Parathyroid adenoma (tissue), 2 donors: Measurements from ENCODE around the gene DPYD.

ENCODE experiments used
- H2AFZ ChIP-seq: fragments of 300-600 bp; sonication (generic); one replicate; pipeline ENCODE4 v1.7.0; 2017; ENCODE audit warnings: antibody characterized with exemption, mild to moderate bottlenecking
- H3K27ac ChIP-seq: fragments of 300-600 bp; sonication (generic); one replicate; pipeline ENCODE4 v1.7.0; 2017
- H3K27me3 ChIP-seq: fragments of 300-600 bp; sonication (generic); one replicate; pipeline ENCODE4 v1.7.0; 2017; ENCODE audit warnings: low read length; ENCODE audit not compliant: control insufficient read depth, insufficient read depth
- H3K36me3 ChIP-seq: fragments of 300-600 bp; sonication (generic); one replicate; pipeline ENCODE4 v1.7.0; 2017; ENCODE audit warnings: low read length; ENCODE audit not compliant: control insufficient read depth, insufficient read depth
- H3K4me1 ChIP-seq: fragments of 300-600 bp; sonication (generic); one replicate; pipeline ENCODE4 v1.7.0; 2017; ENCODE audit warnings: control low read depth
- H3K4me2 ChIP-seq: fragments of 300-600 bp; sonication (generic); one replicate; pipeline ENCODE4 v1.7.0; 2017; ENCODE audit warnings: low read length
- H3K4me3 ChIP-seq: fragments of 300-600 bp; sonication (generic); one replicate; pipeline ENCODE4 v1.7.0; 2017; ENCODE audit warnings: low read depth, low read length
- H3K79me2 ChIP-seq: fragments of 300-600 bp; sonication (generic); one replicate; pipeline ENCODE4 v1.7.0; 2017; ENCODE audit warnings: control low read depth
- H3K9ac ChIP-seq: fragments of 300-600 bp; sonication (generic); one replicate; pipeline ENCODE4 v1.7.0; 2017; ENCODE audit warnings: mild to moderate bottlenecking
- H3K9me3 ChIP-seq: fragments of 300-600 bp; sonication (generic); one replicate; pipeline ENCODE4 v1.7.0; 2017; ENCODE audit warnings: low read length; ENCODE audit not compliant: control insufficient read depth
- TF ChIP-seq, protein P1 (sequence below): fragments of 300-600 bp; sonication (generic); IDR thresholded peaks from one replicate; pipeline ENCODE4 v1.7.0; 2017; ENCODE audit warnings: antibody characterized with exemption, mild to moderate bottlenecking
- donor health status: primary hyperparathyroidism.

The DPYD gene

GRCh38 chr1:97041026-97041425 lies 879.8 kb downstream of the DPYD start:
- Histone ChIP-seq H3K4me1 (no peaks in the 10 kb centered on the region), H3K4me2 (no peak overlapping the region), H3K4me3 (no peak overlapping the region), H3K79me2 (no peaks in the 10 kb centered on the region), H3K9ac (no peak overlapping the region), H3K36me3 (no peaks in the 10 kb centered on the region), H3K27me3 (no peaks in the 10 kb centered on the region), H3K27ac (no peak overlapping the region), H3K9me3 (no peaks in the 10 kb centered on the region), H2AFZ (no peak overlapping the region)
- TF ChIP-seq, protein P1, sequence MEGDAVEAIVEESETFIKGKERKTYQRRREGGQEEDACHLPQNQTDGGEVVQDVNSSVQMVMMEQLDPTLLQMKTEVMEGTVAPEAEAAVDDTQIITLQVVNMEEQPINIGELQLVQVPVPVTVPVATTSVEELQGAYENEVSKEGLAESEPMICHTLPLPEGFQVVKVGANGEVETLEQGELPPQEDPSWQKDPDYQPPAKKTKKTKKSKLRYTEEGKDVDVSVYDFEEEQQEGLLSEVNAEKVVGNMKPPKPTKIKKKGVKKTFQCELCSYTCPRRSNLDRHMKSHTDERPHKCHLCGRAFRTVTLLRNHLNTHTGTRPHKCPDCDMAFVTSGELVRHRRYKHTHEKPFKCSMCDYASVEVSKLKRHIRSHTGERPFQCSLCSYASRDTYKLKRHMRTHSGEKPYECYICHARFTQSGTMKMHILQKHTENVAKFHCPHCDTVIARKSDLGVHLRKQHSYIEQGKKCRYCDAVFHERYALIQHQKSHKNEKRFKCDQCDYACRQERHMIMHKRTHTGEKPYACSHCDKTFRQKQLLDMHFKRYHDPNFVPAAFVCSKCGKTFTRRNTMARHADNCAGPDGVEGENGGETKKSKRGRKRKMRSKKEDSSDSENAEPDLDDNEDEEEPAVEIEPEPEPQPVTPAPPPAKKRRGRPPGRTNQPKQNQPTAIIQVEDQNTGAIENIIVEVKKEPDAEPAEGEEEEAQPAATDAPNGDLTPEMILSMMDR = no peak

DNA sequence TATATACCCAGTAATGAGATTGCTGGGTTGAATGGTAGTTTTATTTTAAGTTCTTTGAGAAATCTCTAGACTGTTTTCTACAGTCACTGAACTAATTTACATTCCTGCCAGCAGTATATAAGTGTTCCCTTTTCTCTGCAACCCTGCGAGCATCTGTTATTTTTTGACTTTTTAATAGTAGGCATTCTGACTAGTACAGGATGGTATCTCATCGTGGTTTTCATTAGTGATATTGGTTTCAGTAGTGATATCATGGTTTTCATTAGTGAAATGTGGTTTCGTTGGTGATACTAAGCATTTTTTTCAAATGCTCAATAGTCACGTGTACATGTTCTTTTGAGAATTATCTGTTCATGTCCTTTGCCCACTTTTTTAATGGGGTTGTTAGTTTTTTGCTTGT lies 882.4 kb downstream of the DPYD start:
- no peaks in the 10 kb centered on the region for H3K27me3 ChIP-seq
- H3K79me2 ChIP-seq = no peaks in the 10 kb centered on the region
- H3K9ac ChIP-seq = no peak overlapping the region
- no peak overlapping the region for H3K4me3 ChIP-seq
- H2AFZ ChIP-seq = no peak overlapping the region
- H3K27ac ChIP-seq = no peak overlapping the region
- H3K4me2 ChIP-seq = no peak overlapping the region
- no peaks in the 10 kb centered on the region for H3K9me3 ChIP-seq
- no peaks in the 10 kb centered on the region for H3K4me1 ChIP-seq
- H3K36me3 ChIP-seq = no peaks in the 10 kb centered on the region
- TF ChIP-seq, protein P1 = no peak

- H3K27ac ChIP-seq = no peak overlapping the region
- no peaks in the 10 kb centered on the region for H3K9me3 ChIP-seq
- no peaks in the 10 kb centered on the region for H3K4me1 ChIP-seq
- no peaks in the 10 kb centered on the region for H3K79me2 ChIP-seq
- no peaks in the 10 kb centered on the region for H3K36me3 ChIP-seq
- no peaks in the 10 kb centered on the region for H3K27me3 ChIP-seq
- no peak overlapping the region for H3K9ac ChIP-seq
- H3K4me2 ChIP-seq = no peak overlapping the region
- H3K4me3 ChIP-seq = no peak overlapping the region
- TF ChIP-seq, protein P1 = no peak
- H2AFZ ChIP-seq = no peak overlapping the region
These were observed 886.2 kb downstream of the DPYD start for GRCh38 chr1:97034651-97035050.

DNA sequence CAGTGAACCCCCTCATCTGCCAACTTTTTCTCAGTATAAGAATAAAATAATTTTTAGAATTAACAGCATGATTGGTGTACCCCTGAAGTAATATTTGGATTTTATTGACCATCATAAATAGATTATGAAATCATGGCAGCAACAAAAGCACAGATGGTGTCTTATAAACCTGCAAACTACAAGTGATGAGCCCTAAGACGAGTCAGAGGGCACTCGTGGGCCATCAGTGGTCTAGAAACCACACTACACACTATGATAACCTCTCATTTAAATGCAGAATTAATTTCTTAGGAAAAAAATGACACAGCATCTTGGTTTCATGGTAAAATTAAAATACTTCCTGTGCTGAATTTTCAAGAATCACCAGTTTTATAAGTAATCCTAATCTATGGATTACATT lies 886.9 kb downstream of the DPYD start:
- Histone ChIP-seq H3K79me2 (no peaks in the 10 kb centered on the region), H3K36me3 (no peaks in the 10 kb centered on the region), H3K27me3 (no peaks in the 10 kb centered on the region), H3K4me2 (no peak overlapping the region), H3K4me1 (no peaks in the 10 kb centered on the region), H3K9ac (no peak overlapping the region), H3K9me3 (no peaks in the 10 kb centered on the region), H3K27ac (no peak overlapping the region), H3K4me3 (no peak overlapping the region), H2AFZ (no peak overlapping the region)
- TF ChIP-seq, protein P1 = no peak
